ENCODE data around the gene PSMB1.

PSMB1 gene

DNA sequence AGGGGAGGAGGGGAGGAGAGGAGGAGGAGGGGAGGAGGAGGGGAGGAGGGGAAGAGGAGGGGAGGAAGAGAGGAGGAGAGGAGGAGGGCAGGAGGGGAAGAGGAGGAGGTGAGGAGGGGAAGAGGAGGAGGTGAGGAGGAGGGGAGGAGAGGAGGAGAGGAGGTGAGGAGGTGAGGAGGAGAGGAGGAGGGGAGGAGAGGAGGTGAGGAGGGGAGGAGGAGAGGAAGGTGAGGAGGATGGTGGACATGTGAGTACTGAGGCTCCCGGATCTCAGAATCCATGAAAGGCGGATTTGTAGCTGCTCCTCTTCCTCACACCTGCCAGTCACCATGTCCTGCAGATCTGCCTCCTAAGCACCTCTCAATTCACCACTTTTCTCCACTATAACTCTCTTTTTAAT lies 59.8 kb downstream of the PSMB1 start:
- Histone ChIP-seq H3K27me3 (replicated peaks; ENCODE audit: control insufficient read depth, insufficient read depth, low read length) (peaks cover 1% of the 10 kb centered on the region; the same call in 1 of the 2 replicates), H3K36me3 (ENCODE audit: control insufficient read depth, insufficient read depth, low read length) (no peaks in the 10 kb centered on the region), H3K4me3 (replicated peaks; ENCODE audit: low read depth, low read length) (no peak overlapping the region)
- TF ChIP-seq, protein P1, sequence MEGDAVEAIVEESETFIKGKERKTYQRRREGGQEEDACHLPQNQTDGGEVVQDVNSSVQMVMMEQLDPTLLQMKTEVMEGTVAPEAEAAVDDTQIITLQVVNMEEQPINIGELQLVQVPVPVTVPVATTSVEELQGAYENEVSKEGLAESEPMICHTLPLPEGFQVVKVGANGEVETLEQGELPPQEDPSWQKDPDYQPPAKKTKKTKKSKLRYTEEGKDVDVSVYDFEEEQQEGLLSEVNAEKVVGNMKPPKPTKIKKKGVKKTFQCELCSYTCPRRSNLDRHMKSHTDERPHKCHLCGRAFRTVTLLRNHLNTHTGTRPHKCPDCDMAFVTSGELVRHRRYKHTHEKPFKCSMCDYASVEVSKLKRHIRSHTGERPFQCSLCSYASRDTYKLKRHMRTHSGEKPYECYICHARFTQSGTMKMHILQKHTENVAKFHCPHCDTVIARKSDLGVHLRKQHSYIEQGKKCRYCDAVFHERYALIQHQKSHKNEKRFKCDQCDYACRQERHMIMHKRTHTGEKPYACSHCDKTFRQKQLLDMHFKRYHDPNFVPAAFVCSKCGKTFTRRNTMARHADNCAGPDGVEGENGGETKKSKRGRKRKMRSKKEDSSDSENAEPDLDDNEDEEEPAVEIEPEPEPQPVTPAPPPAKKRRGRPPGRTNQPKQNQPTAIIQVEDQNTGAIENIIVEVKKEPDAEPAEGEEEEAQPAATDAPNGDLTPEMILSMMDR (IDR thresholded peaks at IDR 0.05; ENCODE audit: insufficient read depth, low read length, poor library complexity, severe bottlenecking): no peak
- no peak for DNase-seq (ENCODE audit: extremely low read depth, insufficient read length)

DNA sequence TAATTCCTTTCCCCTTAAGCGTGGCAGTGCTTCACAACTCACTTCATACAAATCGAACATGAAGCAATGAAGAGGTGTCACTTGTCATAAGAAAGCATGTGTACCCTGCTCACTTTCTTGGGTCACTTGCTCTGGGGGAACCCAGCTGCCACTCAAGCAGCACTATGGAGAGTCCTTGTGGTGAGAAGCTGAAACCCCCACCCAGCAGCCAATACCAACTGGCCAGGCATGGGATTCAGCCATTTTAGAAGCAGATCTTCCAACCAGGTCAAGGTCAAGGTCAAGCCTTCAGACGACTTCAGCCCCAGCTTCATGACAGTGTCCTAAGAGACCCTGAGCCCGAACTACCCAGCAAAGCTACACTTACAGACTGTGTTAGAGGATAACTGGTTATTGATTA lies 62.8 kb downstream of the PSMB1 start:
- no peak for DNase-seq (ENCODE audit: extremely low read depth, insufficient read length)
- Histone ChIP-seq H3K27me3 (replicated peaks; ENCODE audit: control insufficient read depth, insufficient read depth, low read length) (no peaks in the 10 kb centered on the region; the same call in 1 of the 2 replicates), H3K36me3 (ENCODE audit: control insufficient read depth, insufficient read depth, low read length) (no peaks in the 10 kb centered on the region), H3K4me3 (replicated peaks; ENCODE audit: low read depth, low read length) (no peak overlapping the region)
- TF ChIP-seq, protein P1 (IDR thresholded peaks at IDR 0.05; ENCODE audit: insufficient read depth, low read length, poor library complexity, severe bottlenecking): no peak

DNA sequence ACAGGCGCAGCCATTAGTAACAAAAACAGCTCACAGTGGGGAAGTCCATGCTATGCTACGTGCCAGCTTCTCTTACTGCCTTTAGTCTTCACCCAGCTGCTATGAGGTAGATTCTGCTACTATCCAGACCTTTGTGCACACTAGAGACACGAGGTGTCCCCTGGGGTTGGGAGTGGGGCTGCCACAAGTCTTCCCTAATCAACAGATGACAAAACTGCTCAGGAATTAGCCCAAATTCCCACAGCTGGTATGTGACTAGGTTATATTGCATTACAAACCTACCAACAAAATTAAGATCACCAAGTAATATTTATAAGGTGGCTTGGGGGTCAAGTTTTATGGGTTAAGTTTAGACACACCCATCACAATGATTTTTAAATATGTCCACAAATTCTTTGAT lies 63.3 kb downstream of the PSMB1 start:
- DNase-seq (ENCODE audit: extremely low read depth, insufficient read length): no peak
- no peak overlapping the region for H3K4me3 ChIP-seq (replicated peaks; ENCODE audit: low read depth, low read length)
- H3K27me3 ChIP-seq (replicated peaks; ENCODE audit: control insufficient read depth, insufficient read depth, low read length): no peaks in the 10 kb centered on the region; the same call in 1 of the 2 replicates
- H3K36me3 ChIP-seq (ENCODE audit: control insufficient read depth, insufficient read depth, low read length): no peaks in the 10 kb centered on the region
- TF ChIP-seq, protein P1 (IDR thresholded peaks at IDR 0.05; ENCODE audit: insufficient read depth, low read length, poor library complexity, severe bottlenecking): no peak

DNA sequence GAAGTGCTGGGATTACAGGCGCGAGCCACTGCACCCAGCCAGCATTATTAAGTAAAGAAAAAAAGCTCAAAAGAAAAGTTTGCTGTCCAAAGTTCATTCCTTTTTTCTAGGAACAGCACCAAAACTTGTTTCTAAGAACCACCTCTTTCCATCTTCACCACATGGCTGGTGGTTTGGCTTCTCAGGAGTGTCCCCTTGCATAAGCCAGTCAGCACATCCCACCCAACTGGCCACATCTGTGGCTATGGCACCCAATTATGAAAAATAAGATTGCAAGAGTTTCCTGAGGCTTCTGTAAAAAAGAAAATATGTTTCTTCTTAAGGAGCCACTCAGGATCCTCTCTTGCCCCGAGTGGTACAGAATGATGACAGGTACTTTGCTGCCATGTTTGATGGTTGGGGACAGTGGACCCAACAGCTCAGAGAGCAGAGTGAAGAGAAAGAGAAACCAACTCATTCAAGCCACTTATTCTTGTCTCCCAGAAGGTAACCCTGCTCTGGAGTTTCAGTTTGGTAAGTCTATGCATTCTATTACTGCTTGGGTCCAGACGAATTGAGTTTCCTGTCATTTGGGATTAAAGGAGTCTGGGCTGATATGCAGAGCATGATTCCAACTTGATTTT lies 65.3 kb downstream of the PSMB1 start:
- no peak for DNase-seq (ENCODE audit: extremely low read depth, insufficient read length)
- no peaks in the 10 kb centered on the region; the same call in 1 of the 2 replicates for H3K27me3 ChIP-seq (replicated peaks; ENCODE audit: control insufficient read depth, insufficient read depth, low read length)
- H3K4me3 ChIP-seq (replicated peaks; ENCODE audit: low read depth, low read length): no peak overlapping the region
- H3K36me3 ChIP-seq (ENCODE audit: control insufficient read depth, insufficient read depth, low read length): no peaks in the 10 kb centered on the region
- TF ChIP-seq, protein P1 (IDR thresholded peaks at IDR 0.05; ENCODE audit: insufficient read depth, low read length, poor library complexity, severe bottlenecking): no peak

DNA sequence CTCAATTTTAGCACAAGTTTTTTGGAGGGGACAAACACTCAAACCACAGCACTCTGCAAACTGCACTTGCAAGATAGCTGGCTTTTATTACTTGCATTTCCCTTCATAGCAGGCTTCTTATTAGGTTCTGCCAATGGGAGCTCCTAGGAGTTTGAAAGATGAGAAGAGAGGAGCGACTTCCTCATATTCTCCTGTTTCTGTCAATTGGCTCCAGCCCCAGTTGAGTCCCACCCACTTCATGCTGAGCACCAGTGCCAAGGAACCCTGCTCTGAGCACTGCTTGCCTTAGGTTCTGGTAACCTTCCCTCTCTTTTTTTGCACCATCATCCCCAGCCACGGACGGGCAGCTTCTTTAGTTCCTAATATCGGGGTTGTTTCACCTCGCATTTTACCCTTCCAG lies 67.9 kb downstream of the PSMB1 start:
- TF ChIP-seq, protein P1 (IDR thresholded peaks at IDR 0.05; ENCODE audit: insufficient read depth, low read length, poor library complexity, severe bottlenecking): no peak
- no peak for DNase-seq (ENCODE audit: extremely low read depth, insufficient read length)
- no peak overlapping the region for H3K4me3 ChIP-seq (replicated peaks; ENCODE audit: low read depth, low read length)
- H3K36me3 ChIP-seq (ENCODE audit: control insufficient read depth, insufficient read depth, low read length): no peaks in the 10 kb centered on the region
- no peaks in the 10 kb centered on the region; the same call in 1 of the 2 replicates for H3K27me3 ChIP-seq (replicated peaks; ENCODE audit: control insufficient read depth, insufficient read depth, low read length)

All from GM06990 (cell line).